GM13976 (cell line): ENCODE results near the gene PCSK6.

ENCODE experiments used
- DNase-seq: peaks from one replicate; pipeline ENCODE4 v3.0.0; 2012; ENCODE audit warnings: low spot score
- in situ Hi-C: fragments of 300-500 bp; cut with MboI; formaldehyde crosslinking; loops from one replicate; pipeline ENCODE4 v1.12.0; 2022; ENCODE audit warnings: low sequenced_read_pairs, mixed read lengths, inconsistent platforms; ENCODE audit not compliant: unreplicated experiment
- TF ChIP-seq, protein P1 (sequence below): IDR thresholded peaks from 2 replicates; pipeline ENCODE4 v1.5.1; 2012; ENCODE audit warnings: borderline replicate concordance, mild to moderate bottlenecking; ENCODE audit not compliant: insufficient read depth; ENCODE audit errors: extremely low read depth, missing control alignments, control extremely low read depth

The PCSK6 gene

DNA sequence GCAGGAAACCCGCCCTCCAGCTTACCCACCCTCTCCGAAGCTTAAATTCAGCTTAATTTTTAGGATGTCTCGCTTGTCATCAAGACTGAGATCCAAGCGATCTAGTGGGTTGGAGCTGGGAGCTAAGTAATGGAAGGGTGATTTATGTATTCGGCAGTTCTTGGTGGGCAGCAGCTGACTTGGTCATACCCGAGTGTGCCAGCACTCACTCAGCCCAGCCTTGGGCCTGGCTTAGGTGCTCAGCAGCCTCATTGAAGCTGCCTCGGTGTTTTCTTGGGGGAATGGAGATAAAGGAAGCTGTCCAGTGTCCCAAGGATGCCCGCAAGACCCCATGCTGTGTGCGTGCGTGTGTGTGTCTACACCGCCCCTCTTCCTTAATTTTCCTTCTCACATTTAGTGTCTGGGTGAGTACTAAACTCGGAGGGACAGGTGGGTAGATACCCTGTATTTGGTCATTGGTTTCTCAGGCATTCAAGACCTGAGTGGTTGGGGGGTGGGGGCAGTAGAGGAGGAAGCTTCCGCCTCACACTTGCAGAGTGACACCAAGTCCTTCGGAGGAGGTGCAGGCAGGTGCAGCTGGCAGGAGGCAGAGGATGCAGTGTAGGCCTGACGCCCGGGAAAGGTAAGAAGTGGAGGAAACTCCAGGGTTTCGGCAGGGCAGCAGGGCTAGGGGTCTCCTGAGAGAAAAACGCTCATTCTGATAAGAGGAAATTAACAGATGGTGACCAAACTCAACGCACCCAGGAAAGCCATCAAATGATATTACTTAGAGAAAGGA lies 92.8 kb downstream of the PCSK6 start:
- in situ Hi-C loops: no loop called here
- TF ChIP-seq, protein P1, sequence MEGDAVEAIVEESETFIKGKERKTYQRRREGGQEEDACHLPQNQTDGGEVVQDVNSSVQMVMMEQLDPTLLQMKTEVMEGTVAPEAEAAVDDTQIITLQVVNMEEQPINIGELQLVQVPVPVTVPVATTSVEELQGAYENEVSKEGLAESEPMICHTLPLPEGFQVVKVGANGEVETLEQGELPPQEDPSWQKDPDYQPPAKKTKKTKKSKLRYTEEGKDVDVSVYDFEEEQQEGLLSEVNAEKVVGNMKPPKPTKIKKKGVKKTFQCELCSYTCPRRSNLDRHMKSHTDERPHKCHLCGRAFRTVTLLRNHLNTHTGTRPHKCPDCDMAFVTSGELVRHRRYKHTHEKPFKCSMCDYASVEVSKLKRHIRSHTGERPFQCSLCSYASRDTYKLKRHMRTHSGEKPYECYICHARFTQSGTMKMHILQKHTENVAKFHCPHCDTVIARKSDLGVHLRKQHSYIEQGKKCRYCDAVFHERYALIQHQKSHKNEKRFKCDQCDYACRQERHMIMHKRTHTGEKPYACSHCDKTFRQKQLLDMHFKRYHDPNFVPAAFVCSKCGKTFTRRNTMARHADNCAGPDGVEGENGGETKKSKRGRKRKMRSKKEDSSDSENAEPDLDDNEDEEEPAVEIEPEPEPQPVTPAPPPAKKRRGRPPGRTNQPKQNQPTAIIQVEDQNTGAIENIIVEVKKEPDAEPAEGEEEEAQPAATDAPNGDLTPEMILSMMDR: no peak
- DNase-seq: no peak

DNA sequence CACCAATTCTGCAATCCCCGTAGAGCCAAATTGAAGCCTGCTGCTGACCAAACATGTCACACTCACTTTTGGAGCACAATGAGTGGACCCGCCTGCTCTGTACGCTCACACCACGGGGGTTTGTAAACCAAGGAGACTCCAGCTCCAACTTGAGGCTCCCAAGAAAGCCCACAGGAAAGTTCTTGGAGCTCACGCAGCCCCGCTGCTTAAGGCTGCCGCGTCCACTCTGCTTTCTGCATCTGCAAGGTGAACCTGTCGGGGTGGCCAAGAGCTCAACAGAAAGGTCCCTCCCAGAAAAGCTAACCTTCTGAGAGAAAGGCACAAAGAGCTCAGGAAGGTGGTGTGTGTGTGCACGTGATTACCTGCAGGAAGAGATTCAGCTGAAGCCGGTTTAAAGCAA lies 94.9 kb downstream of the PCSK6 start:
- TF ChIP-seq, protein P1: no peak
- in situ Hi-C loops: no loop called here
- no peak for DNase-seq

DNA sequence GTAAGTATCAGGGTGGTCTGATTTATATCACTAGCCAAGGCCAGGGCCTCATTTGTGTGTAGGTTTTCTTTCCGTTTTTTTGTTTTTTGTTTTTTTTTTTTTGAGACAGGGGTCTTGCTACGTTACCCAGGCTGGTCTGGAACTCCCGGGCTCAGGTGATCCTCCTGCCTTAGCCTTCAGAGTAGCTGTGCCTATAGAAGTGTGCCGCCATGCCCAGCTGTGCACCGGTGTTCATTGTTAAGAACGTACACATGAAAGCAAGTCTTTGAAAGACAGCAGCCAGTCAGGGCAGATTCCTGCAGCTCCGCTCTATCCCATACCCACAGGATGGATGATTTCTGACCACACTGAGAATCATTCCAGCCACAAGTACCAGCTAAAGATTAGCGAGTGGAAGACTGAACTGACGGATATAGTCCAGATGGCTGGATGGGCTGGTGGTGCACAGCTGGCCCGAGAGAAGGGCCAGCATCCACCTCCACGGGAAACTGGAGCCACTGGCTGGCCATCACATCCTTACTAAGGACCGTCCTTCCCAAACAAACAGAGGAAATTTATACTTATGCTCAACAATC lies 95.4 kb downstream of the PCSK6 start:
- in situ Hi-C loops: no loop called here

DNA sequence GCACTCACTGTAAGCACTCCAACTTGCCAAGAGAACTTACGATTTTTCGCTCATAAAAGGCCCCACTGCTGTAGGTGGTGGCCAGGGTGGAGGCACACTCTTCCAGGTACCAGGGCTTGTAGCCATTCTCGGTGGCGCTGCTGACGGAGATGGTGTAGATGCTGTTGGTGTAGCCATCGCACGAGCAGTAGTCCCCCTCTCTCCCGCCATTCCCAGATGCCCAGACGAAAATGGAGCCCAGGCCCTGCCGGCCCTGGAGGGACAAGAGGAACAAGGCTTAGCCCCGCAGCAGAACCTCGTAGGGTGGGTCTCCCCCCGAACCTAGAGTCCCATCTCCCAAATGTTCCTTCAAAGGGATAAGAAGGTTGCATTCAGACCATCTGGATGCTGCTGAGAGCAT lies 96.3 kb downstream of the PCSK6 start:
- in situ Hi-C loops: no loop called here
- DNase-seq: no peak
- TF ChIP-seq, protein P1: no peak

More for the DNA sequence above, 95.4 kb downstream of the PCSK6 start:
- DNase-seq: no peak
- TF ChIP-seq, protein P1: no peak

DNA sequence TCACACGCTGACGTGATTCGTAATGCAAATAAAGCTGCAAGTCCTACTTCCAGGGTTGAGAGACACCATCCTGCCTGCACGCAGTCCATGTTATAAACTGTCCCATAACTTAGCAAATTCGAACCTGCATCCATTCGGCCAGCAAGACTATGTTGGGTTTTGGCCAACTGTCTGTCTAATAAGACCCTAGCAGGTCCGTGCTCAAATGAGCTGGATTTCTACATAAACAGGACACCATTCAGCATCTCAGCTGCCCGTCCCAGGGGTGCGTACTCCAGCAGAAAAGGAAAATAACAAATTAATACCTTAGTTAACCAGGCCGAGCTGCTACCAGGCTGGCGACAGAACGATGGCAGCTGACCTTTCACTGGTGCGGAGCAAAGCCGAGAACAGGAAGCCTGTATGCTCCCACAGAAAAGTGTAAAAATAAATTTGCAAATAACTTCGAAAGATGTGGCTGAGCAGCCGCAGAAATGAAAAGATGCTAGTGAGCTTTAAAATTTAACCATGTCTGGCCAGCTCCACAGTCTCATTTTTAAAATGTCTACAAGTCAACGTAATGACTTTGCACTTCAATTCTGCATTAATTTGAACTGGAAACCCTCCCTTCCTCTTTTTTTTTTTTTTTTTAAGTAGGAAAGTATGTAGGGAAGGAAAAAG lies 97.4 kb downstream of the PCSK6 start:
- TF ChIP-seq, protein P1: no peak
- in situ Hi-C loops: no loop called here

DNA sequence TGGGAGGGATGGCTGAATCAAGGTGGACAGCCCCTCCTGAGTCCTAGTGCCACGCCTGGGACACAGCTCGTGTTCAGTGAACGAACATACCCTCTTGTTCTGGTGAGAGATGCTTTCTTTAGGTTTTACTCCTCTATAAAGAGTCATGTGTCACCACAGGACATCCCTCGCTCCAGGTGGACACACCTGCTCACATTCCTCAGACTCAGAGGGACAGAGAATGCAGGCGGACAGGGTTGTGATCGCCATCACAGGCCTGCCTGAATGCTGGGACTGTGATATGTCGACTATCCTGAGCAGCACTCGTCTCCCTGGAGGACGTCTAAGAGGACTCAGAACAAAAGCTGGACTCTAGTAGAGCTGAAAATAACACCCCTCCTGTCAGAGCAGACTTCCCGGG lies 98.1 kb downstream of the PCSK6 start:
- DNase-seq: no peak
- in situ Hi-C loops: no loop called here
- TF ChIP-seq, protein P1: no peak

More for the DNA sequence above, 97.4 kb downstream of the PCSK6 start:
- no peak for DNase-seq
